Esophagus muscularis mucosa (tissue), 4 donors: Measurements from ENCODE around the gene PEX14.

Source experiments
- CTCF ChIP-seq, 3 experiments: fragments of 200-600 bp in 2 of 3; fragments of 450-650 bp in 1 of 3; sonication (generic) in 2 of 3; IDR thresholded peaks; one replicate each; pipeline ENCODE4 v1.5.1; 2017 to 2019; ENCODE audit warnings: antibody characterized with exemption in 3 of 3, mild to moderate bottlenecking in 2 of 3, moderate library complexity in 1 of 3
- EP300 ChIP-seq: sonication (generic); formaldehyde crosslinking; IDR thresholded peaks from one replicate; pipeline ENCODE4 v1.6.1; 2017; ENCODE audit warnings: antibody characterized with exemption
- POLR2AphosphoS5 ChIP-seq, 2 donors: sonication (generic); formaldehyde crosslinking; IDR thresholded peaks; one replicate each; pipeline ENCODE4 v1.6.1; 2017; ENCODE audit warnings: antibody characterized with exemption in 2 of 2

- TF ChIP-seq CTCF (IDR thresholded peaks at IDR 0.05) (no peak), EP300 (no peak), POLR2AphosphoS5 (IDR thresholded peaks at IDR 0.05) (no peak)
Measured at GRCh38 chr1:10631121-10631810, 156.5 kb downstream of the PEX14 start.
